Epithelial cell of esophagus (primary cell): ENCODE measurements around the gene TDRD10.

Experiments used
- DNase-seq: peaks from one replicate; pipeline ENCODE4 v3.0.0; 2010; ENCODE audit warnings: low read depth
- H3K4me3 ChIP-seq: 2 replicates; pipeline ENCODE4 v1.5.1; 2011; ENCODE audit warnings: mild to moderate bottlenecking, low read length, control low read depth
- TF ChIP-seq, protein P1 (sequence below): IDR thresholded peaks from 2 replicates; pipeline ENCODE4 v1.5.1; 2011; ENCODE audit warnings: low read depth, mild to moderate bottlenecking, low read length, control low read depth, inconsistent platforms; ENCODE audit not compliant: insufficient read depth; ENCODE audit errors: missing control alignments

Gene TDRD10

DNA sequence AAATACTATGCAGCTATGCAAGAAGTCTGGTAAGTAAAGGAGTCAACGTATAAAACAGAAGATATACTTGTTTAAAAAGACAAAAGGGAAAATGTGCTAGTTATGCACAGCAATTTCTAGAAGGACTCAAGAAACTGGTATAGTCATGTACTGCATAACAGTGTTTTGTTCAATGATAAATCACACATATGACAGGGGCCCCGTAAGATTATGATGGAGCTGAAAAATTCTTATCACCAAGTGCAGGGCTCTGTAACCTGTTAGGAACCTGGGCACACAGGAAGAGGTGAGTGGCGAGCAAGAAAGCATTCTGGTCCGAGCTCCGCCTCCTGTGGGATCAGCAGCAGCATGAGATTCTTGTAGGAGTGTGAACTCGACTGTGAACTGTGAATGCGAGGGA lies 92.8 kb downstream of the TDRD10 start:
- no peak overlapping the region for H3K4me3 ChIP-seq
- no peak for DNase-seq
- TF ChIP-seq, protein P1, sequence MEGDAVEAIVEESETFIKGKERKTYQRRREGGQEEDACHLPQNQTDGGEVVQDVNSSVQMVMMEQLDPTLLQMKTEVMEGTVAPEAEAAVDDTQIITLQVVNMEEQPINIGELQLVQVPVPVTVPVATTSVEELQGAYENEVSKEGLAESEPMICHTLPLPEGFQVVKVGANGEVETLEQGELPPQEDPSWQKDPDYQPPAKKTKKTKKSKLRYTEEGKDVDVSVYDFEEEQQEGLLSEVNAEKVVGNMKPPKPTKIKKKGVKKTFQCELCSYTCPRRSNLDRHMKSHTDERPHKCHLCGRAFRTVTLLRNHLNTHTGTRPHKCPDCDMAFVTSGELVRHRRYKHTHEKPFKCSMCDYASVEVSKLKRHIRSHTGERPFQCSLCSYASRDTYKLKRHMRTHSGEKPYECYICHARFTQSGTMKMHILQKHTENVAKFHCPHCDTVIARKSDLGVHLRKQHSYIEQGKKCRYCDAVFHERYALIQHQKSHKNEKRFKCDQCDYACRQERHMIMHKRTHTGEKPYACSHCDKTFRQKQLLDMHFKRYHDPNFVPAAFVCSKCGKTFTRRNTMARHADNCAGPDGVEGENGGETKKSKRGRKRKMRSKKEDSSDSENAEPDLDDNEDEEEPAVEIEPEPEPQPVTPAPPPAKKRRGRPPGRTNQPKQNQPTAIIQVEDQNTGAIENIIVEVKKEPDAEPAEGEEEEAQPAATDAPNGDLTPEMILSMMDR: no peak

DNA sequence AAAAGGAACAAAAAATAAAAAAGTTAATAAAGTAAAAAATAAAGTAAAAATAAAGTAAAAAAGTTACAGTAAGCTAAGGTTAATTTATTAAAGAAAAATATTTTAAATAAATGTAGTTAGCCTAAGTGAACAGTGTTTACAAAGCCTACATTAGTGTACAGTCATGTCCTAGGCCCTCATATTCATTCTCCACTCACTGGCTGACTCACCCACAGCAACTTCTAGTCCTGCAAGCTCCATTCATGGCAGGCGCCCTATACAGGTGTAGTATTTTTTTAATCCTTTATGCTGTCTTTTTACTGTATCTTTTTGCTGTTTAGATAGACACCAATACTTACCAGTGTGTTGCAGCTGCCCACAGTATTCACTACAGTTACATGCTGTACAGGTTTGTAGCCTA lies 93.6 kb downstream of the TDRD10 start:
- peak; percentile 88 for DNase-seq
- no peak overlapping the region for H3K4me3 ChIP-seq
- TF ChIP-seq, protein P1: no peak
